Vagina (tissue), 2 donors: ENCODE data around the gene SETD3.

Source experiments
- POLR2A ChIP-seq, 2 donors: fragments of 450-650 bp; IDR thresholded peaks; one replicate each; pipeline ENCODE4 v1.6.1; 2017; ENCODE audit warnings: antibody characterized with exemption in 2 of 2, mild to moderate bottlenecking in 2 of 2, moderate library complexity in 2 of 2
- TF ChIP-seq, protein P1 (sequence below), 3 experiments: fragments of 450-650 bp in 2 of 3; fragments of 200-600 bp in 1 of 3; sonication (generic) in 1 of 3; IDR thresholded peaks; one replicate each; pipeline ENCODE4 v1.5.1; 2017 to 2019; ENCODE audit warnings: antibody characterized with exemption in 3 of 3, mild to moderate bottlenecking in 2 of 3, moderate library complexity in 2 of 3

- TF ChIP-seq POLR2A (IDR thresholded peaks at IDR 0.05) = no peak
- TF ChIP-seq, protein P1, sequence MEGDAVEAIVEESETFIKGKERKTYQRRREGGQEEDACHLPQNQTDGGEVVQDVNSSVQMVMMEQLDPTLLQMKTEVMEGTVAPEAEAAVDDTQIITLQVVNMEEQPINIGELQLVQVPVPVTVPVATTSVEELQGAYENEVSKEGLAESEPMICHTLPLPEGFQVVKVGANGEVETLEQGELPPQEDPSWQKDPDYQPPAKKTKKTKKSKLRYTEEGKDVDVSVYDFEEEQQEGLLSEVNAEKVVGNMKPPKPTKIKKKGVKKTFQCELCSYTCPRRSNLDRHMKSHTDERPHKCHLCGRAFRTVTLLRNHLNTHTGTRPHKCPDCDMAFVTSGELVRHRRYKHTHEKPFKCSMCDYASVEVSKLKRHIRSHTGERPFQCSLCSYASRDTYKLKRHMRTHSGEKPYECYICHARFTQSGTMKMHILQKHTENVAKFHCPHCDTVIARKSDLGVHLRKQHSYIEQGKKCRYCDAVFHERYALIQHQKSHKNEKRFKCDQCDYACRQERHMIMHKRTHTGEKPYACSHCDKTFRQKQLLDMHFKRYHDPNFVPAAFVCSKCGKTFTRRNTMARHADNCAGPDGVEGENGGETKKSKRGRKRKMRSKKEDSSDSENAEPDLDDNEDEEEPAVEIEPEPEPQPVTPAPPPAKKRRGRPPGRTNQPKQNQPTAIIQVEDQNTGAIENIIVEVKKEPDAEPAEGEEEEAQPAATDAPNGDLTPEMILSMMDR (IDR thresholded peaks at IDR 0.05) = no peak
These were observed 127.9 kb downstream of the SETD3 start for GRCh38 chr14:99352688-99353280.
